GM19193 (cell line): Measurements from ENCODE around the gene PHPT1.

Experiments
- POLR2A ChIP-seq: IDR thresholded peaks from 4 replicates; pipeline ENCODE4 v1.6.1; 2011; ENCODE audit not compliant: insufficient read depth, insufficient read length; ENCODE audit errors: extremely low read depth

PHPT1 gene

DNA sequence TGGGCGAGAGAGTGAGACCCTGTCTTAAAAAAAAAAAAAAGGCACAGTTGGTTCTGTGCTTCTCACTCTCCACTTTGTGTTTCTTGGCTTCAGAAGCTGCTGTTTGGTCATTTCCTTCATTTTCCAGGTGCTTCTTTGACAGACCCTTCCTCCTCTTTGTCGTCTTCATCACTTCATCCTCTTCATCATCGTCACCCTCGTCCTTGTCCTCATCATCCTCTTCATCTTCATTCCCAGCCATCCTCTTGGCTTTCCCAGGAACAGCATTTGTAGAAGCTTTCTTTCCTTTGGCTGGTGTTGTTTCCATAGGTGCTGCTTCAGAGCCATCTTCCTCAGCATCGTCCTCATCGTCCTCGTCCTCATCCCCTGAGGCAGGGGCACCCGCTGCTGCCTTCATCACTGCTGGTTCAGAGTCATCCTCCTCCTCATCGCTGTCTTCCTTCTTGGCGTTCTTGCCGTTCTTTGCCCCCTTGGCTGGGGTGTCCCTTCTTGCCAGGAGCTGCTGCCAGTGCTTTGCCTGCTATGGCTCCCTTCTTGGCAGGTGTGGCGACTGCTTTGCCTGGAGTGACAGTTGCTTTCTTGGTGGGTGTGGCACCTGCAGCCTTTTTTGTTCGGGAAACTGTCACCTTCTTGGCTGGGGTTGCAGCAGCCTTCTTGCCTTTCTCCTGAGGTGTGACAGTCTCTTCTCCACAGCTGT lies 34.3 kb upstream of the PHPT1 start:
- no peak for TF ChIP-seq POLR2A

DNA sequence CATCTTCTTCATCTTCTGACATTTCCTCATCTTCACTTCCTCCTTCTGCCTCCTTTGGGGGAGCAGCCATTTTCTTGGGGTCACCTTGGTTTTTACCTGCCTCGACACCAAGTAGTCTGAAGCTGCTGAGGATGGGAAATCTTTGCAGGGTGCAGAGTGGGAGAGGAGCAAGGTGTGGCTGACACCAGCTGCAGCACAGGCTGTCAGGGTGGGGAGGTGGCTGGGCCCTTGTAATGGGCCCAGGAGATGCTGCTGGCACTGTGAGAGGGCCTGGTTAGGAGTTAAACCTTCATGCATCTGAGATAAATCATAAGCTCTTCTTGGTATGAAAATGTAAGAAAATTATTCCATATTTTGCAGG lies 33.8 kb upstream of the PHPT1 start:
- TF ChIP-seq POLR2A: no peak

DNA sequence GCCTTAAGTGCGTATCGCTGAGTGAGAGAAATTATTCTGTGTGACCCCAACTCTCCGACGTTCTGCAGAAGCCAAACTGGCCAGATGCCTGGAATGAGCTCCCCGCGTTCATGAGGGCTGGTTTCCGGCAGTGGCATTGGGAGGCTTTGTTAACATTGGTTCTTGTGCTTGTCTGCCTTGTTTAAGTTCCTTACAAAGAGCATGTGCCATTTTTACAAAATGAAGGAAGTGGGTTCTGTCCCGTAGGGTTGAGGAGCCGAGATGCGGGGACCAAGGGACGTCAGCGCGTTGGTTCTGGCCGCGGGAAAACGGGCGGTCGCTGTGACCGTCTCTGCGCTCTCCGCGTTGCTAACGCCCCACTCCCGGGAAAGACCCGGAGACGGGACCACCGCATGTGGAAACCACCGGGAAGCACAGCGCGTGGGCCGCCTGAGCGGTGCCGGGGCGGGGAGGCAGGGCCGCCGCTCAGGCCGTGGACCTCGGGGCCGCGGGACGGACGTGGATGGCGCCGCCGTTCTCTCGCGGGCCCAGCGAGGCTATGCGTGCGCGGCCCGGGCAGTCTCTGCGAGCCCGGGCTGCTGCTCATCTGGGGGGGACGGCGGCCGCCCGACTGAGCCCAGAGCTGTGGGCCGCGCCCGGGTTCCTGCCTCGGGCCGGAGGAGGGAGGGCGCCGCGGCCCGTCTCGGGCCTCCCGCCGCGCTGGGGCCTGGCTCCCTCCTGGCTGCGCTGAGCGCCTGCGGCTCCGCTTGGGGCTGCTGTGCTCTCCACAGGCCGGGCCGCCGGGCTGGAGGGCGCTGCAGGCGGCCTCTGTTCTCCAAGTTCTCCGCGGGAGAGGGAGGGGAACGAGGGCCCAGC lies 28.0 kb upstream of the PHPT1 start:
- no peak for TF ChIP-seq POLR2A

DNA sequence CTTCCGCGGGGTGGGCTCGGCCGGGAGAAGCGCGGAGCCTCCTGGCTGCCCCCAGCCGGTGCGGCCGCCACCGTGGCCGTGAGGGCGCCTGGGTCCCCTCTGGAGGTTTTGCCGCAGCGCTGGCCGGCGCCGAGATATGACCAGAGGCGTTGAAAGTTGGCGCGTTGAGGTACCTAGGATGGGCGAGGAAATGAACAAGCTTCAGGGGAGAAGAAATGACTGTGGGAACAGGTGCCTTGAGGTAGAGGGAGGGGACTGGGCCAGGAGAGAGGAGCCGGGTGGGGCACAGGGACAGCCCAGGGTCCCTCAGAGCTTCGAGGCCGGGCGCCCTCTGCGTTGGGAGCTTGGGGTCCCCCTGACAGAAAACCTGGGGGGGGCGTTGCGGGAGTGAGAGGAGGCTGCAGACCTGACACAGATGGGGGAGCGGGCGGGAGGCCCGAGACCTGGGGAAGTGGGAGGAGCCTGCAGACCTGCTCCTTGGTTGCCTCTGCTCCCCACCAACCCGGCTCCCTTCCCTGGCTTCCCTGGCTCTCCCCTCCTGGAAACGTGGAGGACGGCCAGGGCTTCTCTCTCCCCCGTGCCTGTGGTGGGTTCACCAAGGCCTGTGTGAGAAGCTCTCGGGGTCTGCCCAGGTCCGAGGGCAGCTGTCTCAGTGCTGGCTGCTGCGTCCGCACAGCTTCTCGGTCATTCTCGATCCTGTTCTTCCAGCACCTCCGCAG lies 27.2 kb upstream of the PHPT1 start:
- no peak for TF ChIP-seq POLR2A

DNA sequence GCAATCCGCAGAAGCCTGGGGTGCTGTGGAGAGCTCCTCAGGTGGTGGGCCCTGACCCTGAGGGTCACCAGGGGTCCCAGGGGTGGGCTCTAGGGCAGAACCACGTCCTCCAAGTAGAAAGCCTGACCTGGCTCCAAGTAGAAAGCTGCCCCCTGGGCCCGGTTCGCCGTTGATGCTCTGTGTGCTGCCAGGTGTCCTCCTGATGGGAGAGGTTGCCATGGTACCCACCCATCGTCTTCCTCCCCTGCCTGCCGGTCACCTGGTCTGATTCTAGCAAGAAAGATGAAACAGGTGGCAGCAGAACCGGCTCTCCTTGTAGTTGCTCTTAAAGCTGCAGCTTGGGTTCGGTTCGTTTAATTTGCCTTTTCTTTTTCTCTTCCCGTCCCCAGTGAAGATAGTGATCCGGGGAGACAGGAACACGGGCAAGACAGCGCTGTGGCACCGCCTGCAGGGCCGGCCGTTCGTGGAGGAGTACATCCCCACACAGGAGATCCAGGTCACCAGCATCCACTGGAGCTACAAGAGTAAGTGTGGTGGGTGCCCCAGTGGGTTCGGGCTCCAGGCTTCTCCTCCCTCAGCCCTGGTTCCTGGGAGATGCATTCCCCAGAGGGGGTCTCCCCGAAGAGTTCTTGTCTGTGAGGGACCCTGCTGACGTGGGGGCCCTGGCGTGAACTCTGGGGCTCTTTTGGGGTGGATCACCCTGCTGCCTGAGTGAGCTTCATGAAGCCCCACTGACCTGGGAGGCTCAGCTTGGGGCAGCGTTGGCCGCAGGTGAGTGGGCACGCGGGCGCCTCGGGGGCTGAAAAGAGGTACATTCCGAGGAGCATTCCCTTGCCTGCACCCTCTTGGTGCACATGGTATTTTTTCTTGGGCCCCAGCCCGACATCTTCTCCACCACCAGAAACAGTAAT lies 25.8 kb upstream of the PHPT1 start:
- no peak for TF ChIP-seq POLR2A

DNA sequence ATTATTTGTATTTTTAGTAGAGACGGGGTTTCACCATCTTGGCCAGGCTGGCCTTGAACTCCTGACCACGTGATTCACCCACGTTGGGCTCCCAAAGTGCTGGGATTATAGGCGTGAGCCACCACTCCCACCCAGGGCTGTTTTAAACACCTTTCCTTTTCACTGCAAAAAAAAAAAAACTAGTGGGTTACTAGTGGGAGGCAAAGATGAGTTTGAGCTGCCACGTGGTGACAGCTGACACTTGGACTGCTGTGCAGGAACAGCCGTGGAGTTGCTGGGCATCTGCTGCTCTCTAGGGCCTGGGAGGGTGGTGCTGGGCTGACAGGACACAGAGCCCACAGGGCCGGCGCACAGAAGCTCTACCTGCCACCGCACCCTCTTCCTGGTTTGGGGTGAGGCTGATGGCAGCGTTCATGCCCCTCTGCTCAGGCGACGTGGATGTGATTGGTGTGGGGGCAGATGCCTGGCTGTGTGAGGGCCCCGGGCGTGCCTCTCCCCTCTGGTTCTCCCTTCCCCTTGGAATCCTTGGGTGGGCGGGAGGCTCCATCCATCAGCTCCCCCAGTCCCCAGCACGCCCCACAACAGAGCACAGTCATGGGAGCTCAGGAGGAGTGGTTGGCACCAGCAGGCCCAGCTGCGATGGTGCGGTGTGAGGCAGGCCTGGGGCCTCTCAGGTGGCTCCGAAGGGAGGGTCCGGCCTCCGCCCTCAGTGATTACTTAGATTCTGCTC lies 24.5 kb upstream of the PHPT1 start:
- TF ChIP-seq POLR2A: no peak

DNA sequence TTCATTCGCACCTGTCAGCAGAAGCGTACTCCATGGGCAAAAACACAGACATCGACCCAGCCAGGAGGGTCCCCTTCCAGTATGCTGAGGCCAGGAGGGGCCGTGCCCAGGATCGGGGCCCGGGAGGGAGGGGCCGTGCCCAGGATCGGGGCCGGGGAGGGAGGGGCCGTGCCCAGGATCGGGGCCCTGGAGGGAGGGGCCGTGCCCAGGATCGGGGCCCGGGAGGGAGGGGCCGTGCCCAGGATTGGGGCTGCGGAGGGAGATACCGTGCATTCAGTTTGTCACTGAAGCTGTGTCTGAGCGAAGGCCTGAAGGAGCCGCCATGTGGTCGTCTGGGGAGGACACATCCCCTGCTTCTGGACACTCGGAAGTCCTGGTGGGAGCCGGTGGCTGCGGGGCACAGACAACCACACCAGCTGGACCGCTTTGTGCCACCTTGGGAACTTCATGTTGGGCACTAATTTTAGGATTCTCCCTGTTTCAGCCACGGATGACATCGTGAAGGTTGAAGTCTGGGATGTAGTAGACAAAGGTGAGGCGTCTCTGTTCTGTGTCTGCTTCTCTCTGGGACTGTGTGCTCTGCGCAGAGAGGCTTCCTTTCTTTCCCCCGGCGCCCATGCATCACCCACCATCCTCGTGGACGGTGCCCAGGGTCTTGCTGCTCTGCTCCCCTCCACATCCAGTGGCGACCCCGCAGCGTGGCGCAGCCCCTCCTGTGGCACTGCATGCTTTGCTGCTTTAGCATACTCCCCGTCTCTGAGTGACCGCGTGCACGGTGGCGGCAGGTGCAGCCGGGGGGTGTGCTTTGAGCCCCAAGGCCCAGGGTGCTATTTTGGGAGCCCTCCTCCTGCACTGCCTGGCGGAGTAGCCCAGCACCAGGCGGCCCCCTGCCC lies 23.7 kb upstream of the PHPT1 start:
- TF ChIP-seq POLR2A: no peak

DNA sequence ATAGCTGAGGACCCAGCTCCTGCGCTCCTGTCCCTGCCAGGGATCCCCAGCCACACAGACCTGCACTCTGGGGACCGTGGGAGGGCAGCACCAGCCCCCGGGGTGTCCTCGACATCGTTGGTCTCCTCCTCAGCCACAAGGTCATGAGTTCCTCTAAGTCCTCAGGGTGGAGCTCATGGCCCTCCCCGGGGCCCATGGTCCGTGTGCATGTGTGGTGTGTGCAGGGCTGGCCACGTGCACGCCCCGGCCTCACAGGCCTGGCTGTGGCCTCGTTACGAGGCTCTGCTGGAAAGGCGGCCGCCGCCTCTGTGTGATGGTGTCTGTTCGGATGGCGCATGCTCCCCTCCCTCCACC lies 23.0 kb upstream of the PHPT1 start:
- no peak for TF ChIP-seq POLR2A

DNA sequence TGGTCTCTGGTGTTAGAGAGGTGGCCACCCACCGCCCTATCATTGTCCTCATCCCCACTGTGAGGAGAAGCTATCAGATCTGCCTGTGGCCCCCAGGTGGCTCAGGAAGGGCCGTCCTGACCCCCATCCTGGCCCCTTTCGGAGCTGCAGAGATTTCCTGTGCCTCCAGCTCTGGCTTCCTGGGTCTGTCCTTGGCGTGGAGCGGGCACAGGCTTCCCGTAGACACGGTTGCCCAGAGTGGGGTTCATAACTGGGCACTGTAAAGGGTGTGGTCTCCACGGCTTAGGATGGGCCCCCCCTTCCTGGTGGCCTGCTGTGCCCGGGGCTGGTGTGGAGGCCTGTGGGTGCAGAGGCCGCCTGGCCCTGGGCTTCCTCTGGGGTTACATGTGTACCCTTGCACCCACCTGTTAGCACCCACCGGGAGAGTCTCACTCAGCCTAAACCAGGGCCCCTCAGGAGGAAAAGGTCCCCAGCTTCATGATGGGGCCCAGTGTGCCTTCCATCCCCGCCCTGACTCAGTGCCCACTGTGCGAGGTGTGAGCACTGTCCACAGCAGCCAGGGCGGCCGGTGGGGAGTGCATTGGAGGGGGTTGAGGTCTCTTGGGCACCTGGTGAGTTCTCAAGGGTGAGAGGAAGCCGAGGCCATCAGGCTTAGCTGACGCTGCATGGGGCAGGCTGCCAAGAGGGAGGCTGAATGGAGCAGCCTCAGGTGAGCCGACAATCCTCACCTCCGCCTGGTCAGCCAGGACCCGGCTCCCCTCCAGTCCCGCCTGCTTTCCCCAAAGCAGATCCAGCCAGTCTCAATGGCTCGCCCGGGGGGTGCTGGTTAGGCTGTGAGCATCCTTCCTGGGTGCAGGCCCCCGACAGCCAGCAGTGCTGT lies 22.3 kb upstream of the PHPT1 start:
- TF ChIP-seq POLR2A: no peak

DNA sequence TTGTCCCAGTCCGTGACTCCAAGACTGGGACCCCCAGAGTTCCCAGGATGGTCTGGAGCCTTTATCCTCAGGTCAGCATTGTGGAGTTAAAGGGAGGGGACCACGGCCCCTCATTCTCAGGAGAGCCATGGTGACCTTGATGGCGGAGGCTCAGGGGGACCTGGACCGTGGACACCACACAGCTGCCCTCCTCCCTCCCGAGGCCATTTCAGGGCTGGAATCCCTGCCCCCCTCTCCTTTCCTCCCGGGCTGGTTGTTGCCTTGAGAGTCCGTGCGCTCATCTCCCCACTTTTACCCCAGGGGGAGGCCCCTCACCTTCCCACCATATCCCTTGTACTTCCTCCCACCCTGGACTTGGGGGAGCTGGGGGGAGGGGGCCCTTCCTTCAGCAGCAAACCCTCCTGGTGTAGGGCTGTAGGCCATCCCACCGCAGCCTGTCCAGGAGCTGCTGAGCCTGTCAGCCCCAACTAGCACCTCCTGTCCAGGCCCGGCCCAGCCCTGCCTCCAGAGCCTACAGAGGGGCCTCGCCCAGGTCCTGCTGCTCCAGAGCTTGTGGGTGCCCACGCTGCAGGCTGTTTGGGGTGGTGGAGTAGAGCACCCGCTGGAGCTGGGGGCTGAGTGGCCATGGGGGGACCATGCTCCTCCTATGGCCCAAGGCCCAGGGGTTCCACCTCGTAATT lies 21.3 kb upstream of the PHPT1 start:
- TF ChIP-seq POLR2A: no peak

DNA sequence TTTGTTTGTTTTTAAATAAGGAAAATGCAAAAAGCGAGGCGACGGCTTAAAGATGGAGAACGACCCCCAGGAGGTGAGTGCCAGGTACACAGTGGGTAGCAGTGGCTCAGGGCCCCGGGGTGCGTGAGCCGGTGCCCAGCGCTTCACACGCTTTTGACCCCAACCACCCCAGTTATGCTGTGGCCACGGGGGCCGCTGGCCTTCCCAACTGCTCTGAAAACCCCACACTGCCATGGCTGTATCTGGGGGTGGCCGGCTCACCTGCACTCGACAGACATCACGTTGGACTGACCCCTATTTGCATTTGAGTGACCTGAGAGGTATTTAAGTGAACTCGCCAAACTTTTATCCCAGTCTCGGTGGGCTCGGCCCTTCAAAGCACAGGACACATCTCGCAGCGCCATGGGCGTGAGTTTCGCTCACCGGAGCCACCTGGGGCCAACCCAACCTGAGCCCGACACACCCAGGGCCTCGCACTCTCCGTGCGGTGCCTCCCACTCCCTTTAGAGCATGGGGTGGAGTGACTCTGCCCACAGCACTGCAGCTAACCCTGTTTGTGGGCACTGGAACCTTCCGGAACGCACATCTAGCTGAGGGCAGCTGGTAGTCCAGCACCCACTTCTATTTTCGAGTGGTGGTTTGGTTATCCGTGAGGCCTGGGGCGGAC lies 20.6 kb upstream of the PHPT1 start:
- TF ChIP-seq POLR2A: no peak
